Neural progenitor cell (in vitro differentiated cells): ENCODE data around the gene FH. TPM values are rescaled to one million over a fixed set of nuclear protein-coding genes. Genes with fewer than 3 reads are reported as not detected.

Source experiments
- DNase-seq: peaks from one replicate; pipeline ENCODE4 v3.0.0-alpha.2; 2016; ENCODE audit warnings: low spot score
- H2AFZ ChIP-seq: fragments of 200-600 bp; sonication (generic); replicated peaks from 2 replicates; pipeline ENCODE4 v1.6.1; 2016; ENCODE audit warnings: antibody characterized with exemption
- H3F3A ChIP-seq: fragments of 200-600 bp; sonication (generic); 2 replicates; pipeline ENCODE4 v1.6.1; 2016; ENCODE audit warnings: antibody characterized with exemption, low read depth
- H3K27ac ChIP-seq: fragments of 200-600 bp; sonication (generic); 2 replicates; pipeline ENCODE4 v1.5.1; 2016; ENCODE audit warnings: mild to moderate bottlenecking
- H3K27me3 ChIP-seq: fragments of 200-600 bp; sonication (generic); 2 replicates; pipeline ENCODE4 v1.6.1; 2016; ENCODE audit warnings: mild to moderate bottlenecking, moderate library complexity
- H3K36me3 ChIP-seq: fragments of 200-600 bp; sonication (generic); 2 replicates; pipeline ENCODE4 v1.5.1; 2016
- H3K4me1 ChIP-seq: fragments of 200-600 bp; sonication (generic); 2 replicates; pipeline ENCODE4 v1.6.1; 2016; ENCODE audit warnings: mixed run types
- H3K4me2 ChIP-seq: fragments of 200-600 bp; sonication (generic); 2 replicates; pipeline ENCODE4 v1.6.1; 2016
- H3K4me3 ChIP-seq: fragments of 200-600 bp; sonication (generic); 2 replicates; pipeline ENCODE4 v1.5.1; 2016
- H3K79me2 ChIP-seq: fragments of 200-600 bp; sonication (generic); 2 replicates; pipeline ENCODE4 v1.6.1; 2016; ENCODE audit warnings: low read depth
- H3K9ac ChIP-seq: fragments of 200-600 bp; sonication (generic); 2 replicates; pipeline ENCODE4 v1.6.1; 2016
- H3K9me3 ChIP-seq: fragments of 200-600 bp; sonication (generic); 2 replicates; pipeline ENCODE4 v1.5.1; 2016; ENCODE audit warnings: low read depth
- H4K20me1 ChIP-seq: fragments of 200-600 bp; sonication (generic); 2 replicates; pipeline ENCODE4 v1.6.1; 2016; ENCODE audit warnings: low read depth
- H3K27ac Mint-ChIP-seq: 3 replicates; pipeline ENCODE4 v1.8.0; 2021; ENCODE audit warnings: mixed read lengths
- H3K27me3 Mint-ChIP-seq: 2 replicates; pipeline ENCODE4 v1.8.0; 2022; ENCODE audit warnings: low read depth, mild to moderate bottlenecking, inconsistent platforms, moderate library complexity, mixed read lengths; ENCODE audit not compliant: insufficient read depth
- H3K36me3 Mint-ChIP-seq: 3 replicates; pipeline ENCODE4 v1.8.0; 2021; ENCODE audit warnings: mixed read lengths
- H3K4me1 Mint-ChIP-seq: 3 replicates; pipeline ENCODE4 v1.8.0; 2021; ENCODE audit warnings: mixed read lengths
- H3K4me3 Mint-ChIP-seq: 3 replicates; pipeline ENCODE4 v1.8.0; 2021; ENCODE audit warnings: mild to moderate bottlenecking, moderate library complexity, mixed read lengths
- H3K9me3 Mint-ChIP-seq: 3 replicates; pipeline ENCODE4 v1.8.0; 2020; ENCODE audit warnings: mixed read lengths
- CTCF ChIP-seq: fragments of 200-600 bp; sonication (generic); IDR thresholded peaks from 2 replicates; pipeline ENCODE4 v1.5.1; 2017; ENCODE audit warnings: antibody characterized with exemption, mild to moderate bottlenecking
- EZH2 ChIP-seq: fragments of 200-600 bp; sonication (generic); IDR thresholded peaks from 2 replicates; pipeline ENCODE4 v1.6.1; 2017; ENCODE audit warnings: antibody characterized with exemption, mild to moderate bottlenecking, moderate library complexity
- EZH2phosphoT487 ChIP-seq: fragments of 200-600 bp; sonication (generic); IDR thresholded peaks from 2 replicates; pipeline ENCODE4 v1.6.1; 2017; ENCODE audit warnings: antibody characterized with exemption
- total RNA-seq: library from RNA; depleted of rRNA; stranded (reverse); fragments of >200 nt; gene quantifications from 2 replicates; pipeline ENCODE4 v1.2.3, GENCODE V29; 2015; ENCODE audit warnings: low replicate concordance

The FH gene
- total RNA-seq, 1 donor from 2014 or later: 109 TPM

GRCh38 chr1:241456743-241457142 is 62.8 kb downstream of the FH start:
- no peaks in the 10 kb centered on the region for H3K9me3 ChIP-seq
- H2AFZ ChIP-seq: no peak overlapping the region
- Mint-ChIP-seq H3K4me3 (no peak overlapping the region), H3K27ac (no peak overlapping the region), H3K9me3 (no peaks in the 10 kb centered on the region), H3K27me3 (peaks cover 6% of the 10 kb centered on the region), H3K4me1 (peaks cover 4% of the 10 kb centered on the region), H3K36me3 (no peaks in the 10 kb centered on the region)
- H3K36me3 ChIP-seq: no peaks in the 10 kb centered on the region
- no peaks in the 10 kb centered on the region for H3K27me3 ChIP-seq
- no peak overlapping the region for H3K4me2 ChIP-seq
- no peak for DNase-seq
- H3K4me1 ChIP-seq: no peaks in the 10 kb centered on the region
- no peak for TF ChIP-seq EZH2
- TF ChIP-seq EZH2phosphoT487: no peak
- no peak for TF ChIP-seq CTCF
- no peaks in the 10 kb centered on the region for H4K20me1 ChIP-seq
- no peaks in the 10 kb centered on the region for H3F3A ChIP-seq
- H3K4me3 ChIP-seq: no peak overlapping the region
- no peak overlapping the region for H3K9ac ChIP-seq
- no peaks in the 10 kb centered on the region for H3K79me2 ChIP-seq
- no peak overlapping the region for H3K27ac ChIP-seq

GRCh38 chr1:241453732-241454131 is 65.8 kb downstream of the FH start:
- no peak for TF ChIP-seq CTCF
- no peak for TF ChIP-seq EZH2phosphoT487
- no peak for TF ChIP-seq EZH2
- no peak overlapping the region for H3K4me2 ChIP-seq
- no peak overlapping the region for H3K27ac ChIP-seq
- H3K9me3 Mint-ChIP-seq: no peaks in the 10 kb centered on the region
- no peaks in the 10 kb centered on the region for H3K36me3 ChIP-seq
- no peaks in the 10 kb centered on the region for H3K4me1 Mint-ChIP-seq
- H3K9me3 ChIP-seq: no peaks in the 10 kb centered on the region
- H3K9ac ChIP-seq: no peak overlapping the region
- no peaks in the 10 kb centered on the region for H3F3A ChIP-seq
- no peaks in the 10 kb centered on the region for H3K36me3 Mint-ChIP-seq
- DNase-seq: no peak
- H3K4me3 Mint-ChIP-seq: no peak overlapping the region
- H3K79me2 ChIP-seq: no peaks in the 10 kb centered on the region
- H3K27me3 ChIP-seq: no peaks in the 10 kb centered on the region
- no peak overlapping the region for H3K27ac Mint-ChIP-seq
- no peaks in the 10 kb centered on the region for H4K20me1 ChIP-seq
- H3K27me3 Mint-ChIP-seq: peaks cover 6% of the 10 kb centered on the region
- H3K4me3 ChIP-seq: no peak overlapping the region
- H2AFZ ChIP-seq: no peak overlapping the region
- no peaks in the 10 kb centered on the region for H3K4me1 ChIP-seq

- Mint-ChIP-seq H3K4me1 (no peaks in the 10 kb centered on the region), H3K36me3 (no peaks in the 10 kb centered on the region), H3K9me3 (no peaks in the 10 kb centered on the region), H3K27ac (no peak overlapping the region), H3K4me3 (no peak overlapping the region), H3K27me3 (peaks cover 6% of the 10 kb centered on the region)
- no peaks in the 10 kb centered on the region for H3K4me1 ChIP-seq
- no peak overlapping the region for H2AFZ ChIP-seq
- no peak overlapping the region for H3K4me3 ChIP-seq
- H3K9ac ChIP-seq: no peak overlapping the region
- H3K27me3 ChIP-seq: no peaks in the 10 kb centered on the region
- no peaks in the 10 kb centered on the region for H4K20me1 ChIP-seq
- TF ChIP-seq CTCF (no peak), EZH2 (no peak), EZH2phosphoT487 (no peak)
- no peak overlapping the region for H3K27ac ChIP-seq
- no peak for DNase-seq
- no peaks in the 10 kb centered on the region for H3K79me2 ChIP-seq
- H3K36me3 ChIP-seq: no peaks in the 10 kb centered on the region
- H3F3A ChIP-seq: no peaks in the 10 kb centered on the region
- no peak overlapping the region for H3K4me2 ChIP-seq
- H3K9me3 ChIP-seq: no peaks in the 10 kb centered on the region
Observed at GRCh38 chr1:241451956-241452355, 67.6 kb downstream of the FH start.

Other genes starting within 250 kb of the FH start
- 0.06 TPM in 1 of 2 replicates, not detected in the other for gene RGS7, start 162.6 kb downstream of the FH start, total RNA-seq
- not detected in 2 replicates for gene KMO, start 12.6 kb upstream of the FH start, total RNA-seq
- gene CHML, start 120.6 kb upstream of the FH start, total RNA-seq: 31.4 and 43.6 TPM in 2 replicates
- gene OPN3, start 120.6 kb upstream of the FH start, total RNA-seq: 37.8 and 53.5 TPM in 2 replicates
- gene WDR64, start 132.5 kb upstream of the FH start, total RNA-seq: not detected in 2 replicates